Activated CD4-positive, CD25-positive, alpha-beta regulatory T cell treated with anti-CD3 and anti-CD28 coated beads, Interleukin-2, amount 50 U/mL, for 24 hours (primary cell): Measurements from ENCODE around the gene ZFP37.
"Not testable (repeated sequence)": the region's sequence is repeated elsewhere in the genome, so short reads cannot be mapped to it uniquely, and the experiment has no call there.

Experiments
- ATAC-seq, 2 donors: fragments of 150-1000 bp; cut with Tn5 transposase; one replicate each; pipeline ENCODE4 v1.10.0; 2021; ENCODE audit warnings: mild to moderate bottlenecking in 1 of 2, moderate library complexity in 1 of 2

The ZFP37 gene

DNA sequence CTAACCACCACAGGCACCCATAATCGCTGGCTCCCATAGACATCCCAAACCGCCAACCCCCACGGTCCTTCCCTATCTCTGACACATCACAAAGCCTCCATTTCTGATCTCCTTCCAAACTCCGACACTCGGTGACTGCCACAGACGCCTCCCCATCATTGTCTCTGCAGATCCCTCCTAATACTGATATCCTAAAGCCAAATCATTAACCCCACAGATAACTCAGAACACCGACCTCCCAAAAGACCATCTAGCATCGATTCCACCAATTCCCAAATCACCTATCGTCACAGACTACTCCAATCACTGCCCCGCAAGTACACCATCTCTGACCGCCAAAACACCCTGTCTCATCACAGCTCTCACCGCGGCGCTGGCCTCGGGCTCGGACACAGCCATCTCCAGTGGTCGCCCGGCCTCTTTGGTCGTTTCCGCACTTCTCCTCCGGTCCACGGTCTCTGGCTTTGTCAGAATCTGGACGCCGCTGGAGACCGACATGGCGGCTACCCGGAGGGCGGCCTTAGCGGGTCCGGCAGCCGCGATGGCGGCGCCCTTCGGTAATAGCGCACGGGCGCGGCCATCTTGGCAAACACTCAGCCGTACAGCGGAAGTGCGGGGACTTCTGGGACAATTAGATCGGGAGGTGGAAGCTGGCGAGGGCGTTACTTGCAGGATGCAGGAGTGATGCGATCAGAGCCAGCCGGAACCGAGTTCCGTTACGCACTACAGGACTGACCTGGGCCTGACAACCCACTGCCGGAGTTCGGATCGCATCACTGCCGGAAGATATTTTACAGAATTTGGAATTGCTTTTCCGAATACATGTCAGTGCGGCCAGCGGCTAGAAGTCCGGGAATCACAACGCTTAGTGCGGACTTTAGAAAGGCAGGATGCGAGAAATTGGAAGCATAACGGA is at the start of gene ZFP37:
Gene ZFP37 (minus strand): TSS at position 534 of the 916 bp plus-strand sequence. CDS start 36 bp downstream, at position 498.
- peak; percentile 96 for ATAC-seq

DNA sequence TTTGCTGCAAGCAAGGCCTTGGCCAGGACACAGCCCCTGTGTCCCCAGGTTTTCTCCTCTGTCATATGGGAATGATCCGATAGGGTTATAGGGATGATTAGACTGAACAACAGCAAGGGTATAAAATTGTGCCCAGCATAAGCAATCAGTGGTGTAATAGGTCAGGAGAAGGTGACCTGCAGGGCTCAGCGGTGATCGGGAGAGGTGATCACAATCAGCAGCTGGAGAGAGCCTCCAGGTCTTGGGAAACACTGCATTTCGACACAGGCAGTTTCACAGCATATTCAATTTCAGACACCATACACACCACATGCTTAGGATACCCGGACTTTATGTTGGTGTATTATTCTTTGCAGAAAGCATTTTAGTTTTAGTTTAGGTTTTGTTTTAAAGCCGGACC is 48.8 kb upstream of the ZFP37 start:
- ATAC-seq: not testable (repeated sequence)

DNA sequence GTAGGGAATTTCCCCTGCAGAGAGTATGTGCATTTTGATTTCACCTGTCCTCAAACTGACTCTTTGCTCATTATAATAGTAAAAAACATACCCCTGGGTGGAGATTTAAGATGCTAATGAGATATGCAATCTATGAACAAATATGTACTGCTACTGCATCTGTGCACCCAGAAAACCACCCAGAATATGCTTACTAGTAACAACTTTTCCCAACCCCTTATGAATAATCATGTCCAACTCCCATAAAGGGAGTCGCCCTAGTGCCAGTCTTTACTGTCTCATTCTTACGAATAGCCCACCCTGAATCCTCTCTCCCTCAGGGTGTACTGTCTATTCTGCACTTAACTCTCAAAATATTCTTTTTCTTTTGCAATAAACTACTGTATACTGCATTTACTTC is 39.0 kb upstream of the ZFP37 start:
- no peak for ATAC-seq

DNA sequence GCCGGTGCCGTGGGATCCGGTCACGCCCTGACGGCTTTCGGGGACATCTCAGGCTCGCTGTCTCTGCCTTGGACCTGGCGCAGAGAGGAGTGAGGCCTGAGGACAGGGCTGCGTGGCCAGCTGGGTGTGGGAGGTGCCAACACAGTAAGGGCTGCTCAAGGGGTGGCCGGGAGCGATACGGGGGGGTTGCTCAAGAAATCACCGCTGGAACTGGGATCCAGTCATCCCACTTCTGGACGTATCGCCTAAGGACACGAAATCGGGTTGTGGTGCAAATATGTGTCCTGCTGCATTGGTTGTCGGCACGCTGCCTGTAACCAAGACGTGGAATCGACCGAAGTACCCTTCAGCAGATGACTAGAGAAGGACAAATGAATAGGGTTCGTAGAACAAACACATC is 33.4 kb upstream of the ZFP37 start:
- not testable (repeated sequence) for ATAC-seq

DNA sequence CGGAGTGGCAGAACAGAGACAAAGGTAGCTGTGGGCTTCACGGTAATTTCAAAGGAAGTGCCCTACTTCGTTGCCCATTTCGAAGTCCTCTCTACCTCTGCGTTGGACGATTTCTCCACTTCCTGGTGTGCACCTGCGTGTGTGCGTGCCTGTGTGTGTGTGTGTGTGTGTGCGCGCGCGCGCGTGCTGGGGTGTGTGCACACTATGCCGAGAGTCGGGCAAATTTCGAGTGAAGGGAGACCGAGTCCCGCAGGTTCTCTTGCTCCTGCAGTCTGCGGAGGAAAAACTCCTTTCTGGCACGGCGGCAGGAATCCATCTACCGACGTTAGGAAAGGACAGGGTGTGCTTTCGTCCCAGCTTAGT is 32.6 kb upstream of the ZFP37 start:
- ATAC-seq: not testable (repeated sequence)

DNA sequence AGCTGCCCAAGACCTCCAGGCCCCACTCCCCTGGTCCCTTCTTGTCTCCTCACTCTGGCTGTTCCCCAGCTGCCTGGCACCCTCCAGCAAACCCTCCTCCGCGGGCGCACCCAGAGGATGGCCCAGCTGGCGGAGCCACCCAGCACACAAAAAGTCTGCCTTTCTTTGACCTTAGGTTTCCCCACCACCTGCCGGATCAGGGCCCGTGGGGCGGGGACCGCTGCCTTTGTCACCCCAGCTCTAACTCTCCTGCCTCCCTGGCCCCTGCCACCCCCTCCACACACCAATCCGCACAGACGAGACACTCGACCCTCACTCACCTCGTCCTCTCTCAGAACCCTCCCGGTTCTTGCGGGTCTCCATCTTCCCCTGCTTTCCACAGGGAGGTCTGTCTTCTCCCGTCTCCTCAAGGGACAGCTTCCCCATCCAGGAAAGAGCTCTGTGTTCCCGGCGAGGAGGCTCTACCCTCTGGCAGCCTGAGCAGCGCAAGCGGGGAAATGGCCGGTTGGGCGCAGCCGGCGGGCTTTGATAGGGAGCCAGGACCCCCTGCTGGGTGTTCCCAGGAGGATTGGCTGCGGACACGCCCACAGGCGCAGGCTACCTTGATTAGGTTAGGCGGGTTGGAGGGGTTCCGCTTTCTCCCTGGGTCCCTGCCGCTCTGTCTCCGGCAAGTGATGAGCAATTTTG is 32.1 kb upstream of the ZFP37 start:
- ATAC-seq: not testable (repeated sequence)

DNA sequence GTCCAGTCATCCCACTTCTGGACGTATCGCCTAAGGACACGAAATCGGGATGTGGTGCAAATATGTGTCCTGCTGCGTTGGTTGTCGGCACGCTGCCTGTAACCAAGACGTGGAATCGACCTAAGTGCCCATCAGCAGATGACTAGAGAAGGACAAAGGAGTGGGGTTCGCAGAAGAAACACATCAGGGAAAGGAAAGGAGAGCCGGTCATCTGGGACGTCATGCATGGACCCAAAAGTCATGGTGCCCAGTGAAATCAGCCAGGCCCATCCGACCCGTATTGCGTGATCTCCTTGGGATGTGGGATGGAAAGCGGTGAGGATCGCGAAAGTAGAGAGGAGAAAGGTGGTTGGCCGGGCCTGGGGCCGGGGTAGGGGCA is 6.4 kb upstream of the ZFP37 start:
- ATAC-seq: not testable (repeated sequence)

DNA sequence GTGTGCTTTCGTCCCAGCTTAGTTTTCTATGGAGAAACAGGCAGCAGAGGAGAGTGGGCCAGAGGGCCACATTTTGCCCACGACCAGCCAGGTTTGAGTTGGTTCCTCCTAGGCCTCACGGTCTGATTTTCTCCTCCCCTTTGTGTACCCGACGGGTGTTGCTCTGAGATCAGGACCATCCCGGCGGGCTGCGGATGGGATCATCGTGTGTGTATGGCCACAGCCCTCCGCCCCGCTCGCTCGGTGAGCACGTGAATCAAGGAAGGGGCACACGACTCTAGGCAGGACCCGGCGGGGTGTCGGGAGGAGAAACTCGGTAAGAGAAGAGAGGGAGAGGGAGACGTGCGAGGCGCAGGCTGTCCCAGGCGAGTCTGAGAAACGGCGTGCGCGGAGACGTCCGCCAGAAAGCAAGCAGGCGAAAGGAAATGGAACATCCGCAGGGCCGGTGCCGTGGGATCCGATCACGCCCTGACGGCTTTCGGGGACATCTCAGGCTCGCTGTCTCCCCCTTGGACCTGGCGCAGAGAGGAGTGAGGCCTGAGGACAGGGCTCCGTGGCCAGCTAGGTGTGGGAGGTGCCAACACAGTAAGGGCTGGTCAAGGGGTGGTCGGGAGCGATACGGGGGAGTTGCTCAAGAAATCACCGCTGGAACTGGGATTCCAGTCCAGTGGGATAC is 5.9 kb upstream of the ZFP37 start:
- not testable (repeated sequence) for ATAC-seq

DNA sequence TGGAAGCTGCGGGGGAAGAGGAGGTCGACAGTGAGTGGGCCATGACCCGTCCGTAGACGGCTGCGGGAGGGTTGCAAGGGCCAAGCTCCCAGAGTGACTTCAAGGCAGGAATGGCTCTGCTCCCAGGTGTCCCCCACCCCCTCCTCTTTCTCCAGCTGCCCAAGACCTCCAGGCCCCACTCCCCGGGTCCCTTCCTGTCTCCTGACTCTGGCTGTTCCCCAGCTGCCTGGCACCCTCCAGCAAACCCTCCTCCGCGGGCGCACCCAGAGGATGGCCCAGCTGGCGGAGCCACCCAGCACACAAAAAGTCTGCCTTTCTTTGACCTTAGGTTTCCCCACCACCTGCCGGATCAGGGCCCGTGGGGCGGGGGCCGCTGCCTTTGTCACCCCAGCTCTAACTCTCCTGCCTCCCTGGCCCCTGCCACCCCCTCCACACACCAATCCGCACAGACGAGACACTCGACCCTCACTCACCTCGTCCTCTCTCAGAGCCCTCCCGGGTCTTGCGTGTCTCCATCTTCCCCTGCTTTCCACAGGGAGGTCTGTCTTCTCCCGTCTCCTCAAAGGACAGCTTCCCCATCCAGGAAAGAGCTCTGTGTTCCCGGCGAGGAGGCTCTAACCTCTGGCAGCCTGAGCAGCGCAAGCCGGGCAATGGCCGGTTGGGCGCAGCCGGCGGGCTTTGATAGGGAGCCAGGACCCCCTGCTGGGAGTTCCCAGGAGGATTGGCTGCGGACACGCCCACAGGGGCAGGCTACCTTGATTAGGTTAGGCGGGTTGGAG is 4.7 kb upstream of the ZFP37 start:
- not testable (repeated sequence) for ATAC-seq

DNA sequence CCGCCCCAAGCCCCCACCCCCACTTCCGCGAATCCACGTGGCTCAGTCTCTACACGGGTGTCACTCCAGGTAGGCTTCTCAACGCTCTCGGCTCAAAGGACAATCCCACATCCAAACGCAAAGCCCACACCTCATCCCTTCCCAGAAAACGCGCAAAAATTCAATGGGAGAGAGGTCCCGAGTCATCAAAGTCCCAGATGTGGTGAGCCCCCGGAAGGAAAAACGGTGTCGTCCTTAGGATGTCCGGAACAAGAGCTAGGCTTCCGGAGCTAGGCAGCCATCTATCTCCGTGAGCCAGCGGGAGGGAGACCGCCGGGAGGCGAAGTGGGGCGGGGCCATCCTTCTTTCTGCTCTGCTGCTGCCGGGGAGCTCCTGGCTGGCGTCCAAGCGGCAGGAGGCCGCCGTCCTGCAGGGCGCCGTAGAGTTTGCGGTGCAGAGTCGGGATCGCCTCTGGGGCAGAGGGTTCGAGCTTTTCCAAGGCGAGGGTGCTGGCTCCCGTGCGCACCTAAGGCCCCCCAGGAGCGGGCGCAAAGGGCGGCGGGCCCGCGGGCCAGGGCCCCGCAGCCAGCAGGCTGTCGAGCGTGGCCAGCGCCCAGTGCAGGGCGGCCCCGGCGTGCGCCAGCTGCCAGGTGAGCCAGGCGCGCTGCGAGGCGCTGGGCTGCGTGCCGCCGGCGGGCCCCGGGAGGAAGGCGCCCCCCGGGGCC is 3.2 kb upstream of the ZFP37 start:
- not testable (repeated sequence) for ATAC-seq

DNA sequence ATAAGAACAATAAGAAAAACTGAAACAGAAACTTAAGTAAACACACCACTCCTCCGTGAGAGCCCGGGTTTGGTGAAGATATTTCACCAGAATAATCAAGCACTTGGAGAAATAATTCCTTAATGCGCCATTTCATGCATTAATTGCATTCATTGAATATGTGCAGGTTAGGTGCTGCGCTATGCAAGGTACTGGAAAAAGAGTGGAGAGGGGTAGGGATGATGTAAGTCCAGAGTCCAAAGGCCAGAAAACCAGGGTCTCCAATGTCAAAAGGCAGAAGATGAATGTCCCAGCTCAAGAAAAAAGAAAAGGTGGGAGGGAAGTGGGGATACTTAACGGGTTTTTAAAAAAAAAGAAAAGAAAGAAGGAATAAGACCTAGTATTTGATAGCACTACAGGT is 669 bp upstream of the ZFP37 start:
- ATAC-seq: no peak

DNA sequence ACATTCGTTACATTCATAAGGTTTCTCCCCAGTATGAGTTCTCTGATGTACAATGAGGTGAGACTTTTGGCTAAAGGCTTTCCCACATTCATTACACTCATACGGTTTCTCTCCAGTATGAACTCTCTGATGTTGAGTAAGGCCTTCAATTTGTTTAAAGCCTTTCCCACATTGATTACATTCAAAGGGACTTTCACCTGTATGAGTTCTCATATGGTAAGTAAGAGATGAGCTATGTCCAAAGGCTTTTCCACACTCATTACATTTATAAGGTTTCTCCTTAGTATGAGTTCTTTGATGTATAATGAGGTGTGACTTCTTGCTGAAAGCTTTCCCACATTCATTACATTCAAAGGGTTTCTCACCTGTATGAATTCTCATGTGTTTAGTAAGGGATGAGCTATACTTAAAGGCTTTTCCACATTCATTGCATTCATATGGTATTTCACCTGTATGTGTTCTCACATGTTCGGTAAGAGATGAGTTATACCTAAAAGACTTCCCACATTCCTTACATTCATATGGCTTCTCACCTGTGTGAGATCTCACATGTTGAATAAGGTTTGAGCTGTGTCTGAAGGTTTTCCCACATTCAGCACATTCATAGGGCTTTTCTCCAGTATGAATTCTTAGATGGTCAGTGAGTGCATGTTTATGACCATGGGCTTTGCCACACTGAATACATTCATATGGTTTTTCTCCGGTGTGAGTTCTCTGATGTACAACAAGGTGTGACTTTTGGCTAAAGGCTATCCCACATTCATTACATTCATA is 13.5 kb downstream of the ZFP37 start:
- ATAC-seq: no peak

DNA sequence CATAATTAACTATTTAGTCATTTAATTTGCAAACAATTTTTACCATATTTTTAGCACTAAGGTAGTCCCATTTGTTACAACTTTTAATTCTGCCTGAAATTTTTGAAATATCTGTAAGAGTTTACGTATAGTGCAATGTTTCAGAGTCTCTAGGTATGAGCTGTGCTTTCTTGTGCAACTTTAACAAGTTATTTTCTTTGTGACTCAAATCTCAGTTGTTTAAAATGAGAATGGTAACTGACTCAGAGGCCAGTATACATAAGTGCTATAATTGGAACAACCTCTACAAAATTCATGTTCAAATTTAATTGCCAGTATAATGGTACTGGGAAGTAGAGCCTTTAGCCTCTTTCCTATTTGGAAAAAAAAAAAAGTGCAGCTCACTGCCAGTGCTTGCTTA is 30.3 kb downstream of the ZFP37 start:
- no peak for ATAC-seq

DNA sequence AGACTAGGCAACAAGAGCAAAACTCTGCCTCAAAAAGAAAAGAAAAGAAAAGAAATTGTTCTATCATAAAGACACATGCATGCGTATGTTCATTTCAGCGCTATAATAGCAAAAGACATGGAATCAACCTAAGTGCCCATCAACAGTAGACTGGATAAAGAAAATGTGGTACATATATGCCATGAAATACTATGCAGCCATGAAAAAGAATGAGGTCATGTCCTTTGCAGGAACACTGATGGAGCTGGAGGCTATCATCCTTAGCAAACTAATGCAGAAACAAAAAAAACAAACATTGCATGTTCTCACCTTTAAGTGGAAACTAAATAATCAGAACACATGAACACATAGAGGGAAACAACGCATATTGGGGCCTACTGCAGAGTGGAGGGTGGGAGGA is 38.3 kb downstream of the ZFP37 start:
- no peak for ATAC-seq

DNA sequence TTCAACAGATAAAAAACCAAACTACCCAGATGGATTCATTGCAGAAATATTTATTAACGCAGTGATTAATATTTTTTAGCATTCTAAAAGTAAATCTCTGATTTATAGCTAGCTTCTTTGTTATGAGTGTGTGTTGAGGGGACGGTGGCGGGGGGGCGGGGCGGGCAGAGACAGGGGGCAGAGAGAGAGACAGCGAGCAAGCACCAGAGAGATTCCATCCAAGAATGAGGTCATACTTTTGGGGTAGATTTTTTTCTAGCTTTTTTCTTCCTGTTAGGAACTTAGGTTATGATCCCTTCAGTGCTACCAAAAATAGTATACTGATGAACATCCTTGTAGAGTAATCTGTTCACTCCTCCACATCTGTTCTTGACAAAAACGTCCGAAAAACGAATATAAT is 44.0 kb downstream of the ZFP37 start:
- ATAC-seq: no peak

DNA sequence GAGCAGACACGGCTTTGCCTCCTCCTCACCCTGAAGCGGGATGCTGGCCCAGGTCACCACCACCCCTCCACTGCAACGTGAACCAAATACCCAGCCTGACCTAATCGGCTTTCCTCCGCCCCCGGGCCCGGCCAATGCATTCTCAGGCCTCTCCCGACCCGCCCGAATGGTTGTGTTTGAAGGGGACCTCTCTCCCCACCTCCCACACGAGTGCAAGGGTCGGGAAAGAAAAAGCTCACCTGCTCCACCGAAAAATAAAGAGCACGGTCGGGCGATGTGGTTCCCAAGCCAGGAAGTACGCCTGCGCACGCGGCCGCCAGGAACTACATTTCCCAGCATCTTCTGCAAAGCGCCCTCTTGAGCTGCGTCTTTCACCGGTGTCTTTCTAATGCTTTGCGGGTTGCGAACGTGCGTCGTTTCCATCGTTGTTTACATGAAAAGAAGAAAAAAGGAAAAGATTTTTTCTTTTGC is 44.6 kb downstream of the ZFP37 start, which contains the start of gene ZNF883:
Gene ZNF883 (minus strand): TSS at position 282 of the 471 bp plus-strand sequence.
- no peak for ATAC-seq

DNA sequence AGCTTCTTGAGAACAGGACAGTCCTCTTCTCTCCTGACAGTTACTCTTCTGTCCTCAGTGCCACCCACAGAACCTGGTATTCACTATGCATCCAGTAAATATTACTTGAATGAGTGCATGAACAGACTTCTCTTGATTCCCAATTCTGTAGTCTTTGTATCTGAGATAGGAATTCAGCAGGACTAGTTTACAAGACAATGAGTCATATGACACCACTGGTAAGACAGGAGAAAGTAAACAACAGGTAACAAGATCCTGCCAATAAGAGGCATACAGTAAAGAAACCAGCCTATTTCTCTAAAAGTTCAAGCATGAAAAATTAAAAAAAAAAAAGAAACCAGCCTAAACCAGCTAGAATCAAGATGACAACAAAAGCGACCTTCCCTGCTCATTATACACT is 50.7 kb downstream of the ZFP37 start:
- ATAC-seq: no peak

DNA sequence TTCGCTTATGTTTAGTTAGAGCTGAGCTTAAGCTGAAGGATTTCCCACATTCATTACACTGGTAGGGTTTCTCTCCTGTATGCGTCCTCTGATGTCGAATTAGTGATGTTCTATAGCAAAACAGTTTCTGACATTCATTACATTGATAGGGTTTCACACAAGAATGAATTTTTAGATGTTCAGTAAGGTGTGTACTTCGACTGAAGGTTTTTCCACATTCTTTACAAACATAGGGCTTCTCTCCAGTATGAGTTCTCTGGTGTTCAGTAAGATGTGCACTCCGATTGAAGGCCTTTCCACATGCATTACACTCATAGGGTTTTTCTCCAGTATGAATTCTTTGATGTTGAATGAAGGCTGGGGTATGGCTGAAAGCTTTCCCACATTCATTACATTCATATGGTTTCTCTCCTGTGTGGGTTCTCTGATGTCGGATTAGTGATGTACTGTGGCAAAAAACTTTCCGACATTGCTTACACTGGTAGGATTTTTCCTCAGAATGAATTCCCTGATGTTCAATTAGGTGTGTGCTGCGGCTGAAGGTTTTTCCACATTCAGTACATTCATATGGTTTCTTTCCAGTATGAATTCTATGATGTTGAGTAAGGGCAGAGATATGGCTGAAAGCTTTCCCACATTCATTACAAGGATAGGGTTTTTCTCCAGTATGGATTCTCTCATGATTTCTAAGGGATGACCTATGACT is 59.1 kb downstream of the ZFP37 start:
- no peak for ATAC-seq
